GM12872 (cell line): ENCODE data around the gene PDIA5.

Experiments
- TF ChIP-seq, protein P1 (sequence below): IDR thresholded peaks from 3 replicates; pipeline ENCODE4 v1.5.1; 2011; ENCODE audit warnings: low read depth, mild to moderate bottlenecking, low read length, moderate library complexity; ENCODE audit not compliant: insufficient read depth

PDIA5 gene

GRCh38 chr3:123168122-123168521 lies 101.3 kb downstream of the PDIA5 start:
- TF ChIP-seq, protein P1, sequence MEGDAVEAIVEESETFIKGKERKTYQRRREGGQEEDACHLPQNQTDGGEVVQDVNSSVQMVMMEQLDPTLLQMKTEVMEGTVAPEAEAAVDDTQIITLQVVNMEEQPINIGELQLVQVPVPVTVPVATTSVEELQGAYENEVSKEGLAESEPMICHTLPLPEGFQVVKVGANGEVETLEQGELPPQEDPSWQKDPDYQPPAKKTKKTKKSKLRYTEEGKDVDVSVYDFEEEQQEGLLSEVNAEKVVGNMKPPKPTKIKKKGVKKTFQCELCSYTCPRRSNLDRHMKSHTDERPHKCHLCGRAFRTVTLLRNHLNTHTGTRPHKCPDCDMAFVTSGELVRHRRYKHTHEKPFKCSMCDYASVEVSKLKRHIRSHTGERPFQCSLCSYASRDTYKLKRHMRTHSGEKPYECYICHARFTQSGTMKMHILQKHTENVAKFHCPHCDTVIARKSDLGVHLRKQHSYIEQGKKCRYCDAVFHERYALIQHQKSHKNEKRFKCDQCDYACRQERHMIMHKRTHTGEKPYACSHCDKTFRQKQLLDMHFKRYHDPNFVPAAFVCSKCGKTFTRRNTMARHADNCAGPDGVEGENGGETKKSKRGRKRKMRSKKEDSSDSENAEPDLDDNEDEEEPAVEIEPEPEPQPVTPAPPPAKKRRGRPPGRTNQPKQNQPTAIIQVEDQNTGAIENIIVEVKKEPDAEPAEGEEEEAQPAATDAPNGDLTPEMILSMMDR: no peak

DNA sequence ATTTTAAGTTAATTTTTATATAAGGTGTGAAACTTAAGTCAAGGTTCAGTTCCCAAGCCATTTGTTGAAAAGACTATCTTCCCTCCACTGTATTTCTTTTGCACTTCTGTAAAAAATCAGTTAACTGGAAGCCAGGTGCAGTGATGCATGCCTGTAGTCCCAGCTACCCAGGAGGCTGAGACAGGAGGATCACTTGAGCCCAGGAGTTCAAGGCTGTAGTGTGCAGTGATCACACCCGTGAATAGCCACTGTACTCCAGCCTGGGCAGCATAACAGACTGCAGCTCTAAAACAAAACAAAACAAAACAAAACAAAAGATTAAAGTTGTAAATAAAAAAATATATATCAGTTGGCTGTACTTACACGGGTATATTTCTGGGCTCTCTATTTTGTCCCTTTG lies 101.8 kb downstream of the PDIA5 start:
- TF ChIP-seq, protein P1: no peak

DNA sequence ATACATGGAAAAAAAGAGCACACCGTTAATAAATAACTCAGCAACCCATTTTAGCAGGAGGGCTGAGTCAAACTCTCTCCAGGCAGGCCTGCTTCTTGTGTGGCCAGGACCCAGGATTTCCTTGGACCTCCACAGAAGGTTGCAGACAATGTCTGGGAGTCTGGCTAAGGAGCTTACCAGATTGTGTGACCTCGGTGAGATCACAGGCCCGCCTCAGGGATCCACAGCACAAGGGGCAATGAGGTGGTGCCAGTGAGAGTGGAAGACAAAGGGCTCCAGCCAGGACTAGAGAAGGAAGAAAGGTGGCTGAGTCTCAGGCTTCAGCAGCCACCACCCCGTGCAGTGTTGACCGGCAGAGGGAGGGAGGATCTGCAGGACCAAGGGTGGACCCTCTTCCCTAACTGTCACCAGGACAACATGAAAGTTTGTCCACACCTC lies 102.7 kb downstream of the PDIA5 start:
- TF ChIP-seq, protein P1: no peak

DNA sequence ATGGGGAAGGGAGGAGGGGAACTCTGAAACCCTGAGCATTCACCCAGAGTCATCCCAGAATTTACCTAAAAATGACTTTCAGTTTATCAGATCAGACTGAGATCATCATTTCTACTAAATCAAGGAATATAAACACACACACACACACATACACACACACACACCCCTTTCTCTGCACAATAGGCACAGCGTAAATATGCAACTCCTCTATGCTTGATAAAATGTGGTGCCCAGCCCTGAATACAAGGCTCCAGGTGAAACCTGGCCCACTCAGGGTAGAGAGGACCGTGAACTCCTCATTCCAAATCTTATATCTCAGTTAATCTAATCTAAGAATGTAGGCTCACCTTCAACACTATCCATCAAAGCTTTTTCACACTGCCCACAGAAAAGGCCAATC lies 103.1 kb downstream of the PDIA5 start:
- TF ChIP-seq, protein P1: no peak

GRCh38 chr3:123180791-123181190 lies 114.0 kb downstream of the PDIA5 start:
- TF ChIP-seq, protein P1: no peak

- TF ChIP-seq, protein P1: no peak
Observed at GRCh38 chr3:123186695-123187094, 119.9 kb downstream of the PDIA5 start.

DNA sequence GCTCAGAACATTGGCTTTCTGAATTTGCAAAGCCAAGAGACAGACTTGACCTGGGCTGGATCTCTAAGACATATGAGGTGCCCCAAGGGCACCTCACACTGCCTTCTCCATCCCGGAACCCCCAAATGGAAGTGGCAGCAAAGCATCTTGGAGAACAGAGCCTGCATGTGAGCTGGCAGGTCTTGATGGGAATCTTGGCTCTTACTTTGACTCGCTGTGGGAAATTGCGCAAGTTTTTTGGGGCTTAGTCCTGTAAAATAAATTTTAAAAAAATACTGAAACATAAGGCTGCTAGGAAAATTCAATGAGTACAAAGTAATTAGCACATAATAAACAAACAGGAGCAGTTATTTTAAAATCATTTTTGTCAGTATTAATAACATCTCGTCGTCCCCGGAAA lies 121.2 kb downstream of the PDIA5 start:
- TF ChIP-seq, protein P1: no peak
